ENCODE data around the gene PLEKHA4.
"Not testable (repeated sequence)": the region's sequence is repeated elsewhere in the genome, so short reads cannot be mapped to it uniquely, and the experiment has no call there.

Gene PLEKHA4

GRCh38 chr19:48907671-48908070, 39.3 kb upstream of the PLEKHA4 start:
- peaks cover 7% of the 10 kb centered on the region for H3F3A ChIP-seq (ENCODE audit: insufficient read depth)
- no peaks in the 10 kb centered on the region for H3K27me3 ChIP-seq (ENCODE audit: low read length)
- H3K9me2 ChIP-seq (replicated peaks; ENCODE audit: insufficient read depth, low read length): no peaks in the 10 kb centered on the region
- H3K9me3 ChIP-seq (ENCODE audit: insufficient read depth, low read length): no peaks in the 10 kb centered on the region
- H3K79me2 ChIP-seq (ENCODE audit: insufficient read depth, low read length): 0 out of 2 replicates have a peak, but pooled peaks cover under 1% of the 10 kb centered on the region
- TF ChIP-seq EZH2phosphoT487 (conservative IDR thresholded peaks at IDR 0.05; ENCODE audit: low read length) (no peak), CTCF (IDR thresholded peaks at IDR 0.05; ENCODE audit: insufficient read depth, low read length, poor library complexity, severe bottlenecking) (no peak)
- H4K20me1 ChIP-seq (ENCODE audit: low read depth, low read length): no peaks in the 10 kb centered on the region
- no peak overlapping the region for H3K27ac ChIP-seq (ENCODE audit: low read depth, low read length)
- 0 out of 2 replicates have a peak, but pooled peaks cover 5% of the 10 kb centered on the region for H3K36me3 ChIP-seq (ENCODE audit: low read length)
- H3K4me2 ChIP-seq (ENCODE audit: low read depth, low read length, poor library complexity, severe bottlenecking): no peak overlapping the region
- H3K4me3 ChIP-seq (ENCODE audit: insufficient read depth, low read length, poor library complexity, severe bottlenecking): no peak overlapping the region
- no peak overlapping the region for H3K9ac ChIP-seq (ENCODE audit: low read length)
- no peak overlapping the region for H2AFZ ChIP-seq (ENCODE audit: low read depth, low read length, severe bottlenecking)

DNA sequence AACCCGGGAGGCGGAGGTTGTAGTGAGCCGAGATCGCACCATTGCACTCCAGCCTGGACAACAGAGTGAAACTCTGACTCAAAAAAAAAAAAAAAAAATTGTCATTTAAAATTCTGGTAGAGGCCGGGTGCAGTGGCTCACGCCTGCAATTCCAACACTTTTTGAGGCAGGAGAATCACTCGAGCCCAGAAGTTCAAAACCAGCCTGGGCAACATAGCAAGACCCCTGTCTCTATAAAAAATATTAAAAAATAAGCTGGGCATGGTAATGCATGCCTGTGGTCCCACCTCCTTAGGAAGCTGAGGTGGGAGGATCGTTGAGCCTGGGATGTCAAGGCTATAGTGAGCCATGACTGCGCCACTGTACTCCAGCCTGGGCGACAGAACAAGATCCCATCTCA, 37.9 kb upstream of the PLEKHA4 start:
- Histone ChIP-seq H2AFZ (ENCODE audit: low read depth, low read length, severe bottlenecking) (no peak overlapping the region), H3K4me2 (ENCODE audit: low read depth, low read length, poor library complexity, severe bottlenecking) (no peak overlapping the region)

GRCh38 chr19:48905664-48906063, 37.2 kb upstream of the PLEKHA4 start:
- H3K9me3 ChIP-seq (ENCODE audit: insufficient read depth, low read length): no peaks in the 10 kb centered on the region
- no peaks in the 10 kb centered on the region for H4K20me1 ChIP-seq (ENCODE audit: low read depth, low read length)
- peaks cover 7% of the 10 kb centered on the region for H3F3A ChIP-seq (ENCODE audit: insufficient read depth)
- H3K36me3 ChIP-seq (ENCODE audit: low read length): 0 out of 2 replicates have a peak, but pooled peaks cover under 1% of the 10 kb centered on the region
- no peak overlapping the region for H3K4me3 ChIP-seq (ENCODE audit: insufficient read depth, low read length, poor library complexity, severe bottlenecking)
- peaks cover 7% of the 10 kb centered on the region; the same call in 1 of the 2 replicates for H3K79me2 ChIP-seq (ENCODE audit: insufficient read depth, low read length)
- no peak overlapping the region for H3K27ac ChIP-seq (ENCODE audit: low read depth, low read length)
- H3K9ac ChIP-seq (ENCODE audit: low read length): no peak overlapping the region
- H3K4me2 ChIP-seq (ENCODE audit: low read depth, low read length, poor library complexity, severe bottlenecking): no peak overlapping the region
- no peaks in the 10 kb centered on the region for H3K9me2 ChIP-seq (replicated peaks; ENCODE audit: insufficient read depth, low read length)
- H3K27me3 ChIP-seq (ENCODE audit: low read length): no peaks in the 10 kb centered on the region
- TF ChIP-seq EZH2phosphoT487 (conservative IDR thresholded peaks at IDR 0.05; ENCODE audit: low read length) (no peak), CTCF (IDR thresholded peaks at IDR 0.05; ENCODE audit: insufficient read depth, low read length, poor library complexity, severe bottlenecking) (no peak)
- no peak overlapping the region for H2AFZ ChIP-seq (ENCODE audit: low read depth, low read length, severe bottlenecking)

More for the DNA sequence above, 37.9 kb upstream of the PLEKHA4 start:
- H3K36me3 ChIP-seq (ENCODE audit: low read length): 0 out of 2 replicates have a peak, but pooled peaks cover 5% of the 10 kb centered on the region
- no peaks in the 10 kb centered on the region for H4K20me1 ChIP-seq (ENCODE audit: low read depth, low read length)
- no peaks in the 10 kb centered on the region for H3K9me3 ChIP-seq (ENCODE audit: insufficient read depth, low read length)
- H3K27me3 ChIP-seq (ENCODE audit: low read length): no peaks in the 10 kb centered on the region
- peaks cover 7% of the 10 kb centered on the region for H3F3A ChIP-seq (ENCODE audit: insufficient read depth)
- H3K9me2 ChIP-seq (replicated peaks; ENCODE audit: insufficient read depth, low read length): no peaks in the 10 kb centered on the region
- H3K4me3 ChIP-seq (ENCODE audit: insufficient read depth, low read length, poor library complexity, severe bottlenecking): no peak overlapping the region
- TF ChIP-seq EZH2phosphoT487 (conservative IDR thresholded peaks at IDR 0.05; ENCODE audit: low read length) (no peak), CTCF (IDR thresholded peaks at IDR 0.05; ENCODE audit: insufficient read depth, low read length, poor library complexity, severe bottlenecking) (no peak)
- no peak overlapping the region for H3K9ac ChIP-seq (ENCODE audit: low read length)
- no peak overlapping the region for H3K27ac ChIP-seq (ENCODE audit: low read depth, low read length)
- 0 out of 2 replicates have a peak, but pooled peaks cover 3% of the 10 kb centered on the region for H3K79me2 ChIP-seq (ENCODE audit: insufficient read depth, low read length)

GRCh38 chr19:48903788-48904187, 35.4 kb upstream of the PLEKHA4 start:
- not testable (repeated sequence) for H4K20me1 ChIP-seq (ENCODE audit: low read depth, low read length); H2AFZ ChIP-seq (ENCODE audit: low read depth, low read length, severe bottlenecking); H3K4me3 ChIP-seq (ENCODE audit: insufficient read depth, low read length, poor library complexity, severe bottlenecking); H3K9me3 ChIP-seq (ENCODE audit: insufficient read depth, low read length); H3K36me3 ChIP-seq (ENCODE audit: low read length); H3K9me2 ChIP-seq (replicated peaks; ENCODE audit: insufficient read depth, low read length); H3K27me3 ChIP-seq (ENCODE audit: low read length); H3F3A ChIP-seq (ENCODE audit: insufficient read depth); H3K4me2 ChIP-seq (ENCODE audit: low read depth, low read length, poor library complexity, severe bottlenecking); H3K9ac ChIP-seq (ENCODE audit: low read length); H3K27ac ChIP-seq (ENCODE audit: low read depth, low read length)
- peaks cover 12% of the 10 kb centered on the region; the same call in 1 of the 2 replicates for H3K79me2 ChIP-seq (ENCODE audit: insufficient read depth, low read length)

GRCh38 chr19:48902291-48902690, 33.9 kb upstream of the PLEKHA4 start:
- H3K27ac ChIP-seq (ENCODE audit: low read depth, low read length); H3K4me2 ChIP-seq (ENCODE audit: low read depth, low read length, poor library complexity, severe bottlenecking); H3K9me2 ChIP-seq (replicated peaks; ENCODE audit: insufficient read depth, low read length): not testable (repeated sequence)

More at GRCh38 chr19:48902291-48902690, 33.9 kb upstream of the PLEKHA4 start:
- not testable (repeated sequence) for H3F3A ChIP-seq (ENCODE audit: insufficient read depth); H3K27me3 ChIP-seq (ENCODE audit: low read length); H3K9me3 ChIP-seq (ENCODE audit: insufficient read depth, low read length); H4K20me1 ChIP-seq (ENCODE audit: low read depth, low read length); H3K9ac ChIP-seq (ENCODE audit: low read length); H3K4me3 ChIP-seq (ENCODE audit: insufficient read depth, low read length, poor library complexity, severe bottlenecking); H2AFZ ChIP-seq (ENCODE audit: low read depth, low read length, severe bottlenecking); H3K36me3 ChIP-seq (ENCODE audit: low read length)
- H3K79me2 ChIP-seq (ENCODE audit: insufficient read depth, low read length): peaks cover 12% of the 10 kb centered on the region; the same call in 1 of the 2 replicates

Measured in SU-DHL-6 (cell line).